GM12892 (cell line): ENCODE measurements around the gene ZNF575.
"Not testable (repeated sequence)": the region's sequence is repeated elsewhere in the genome, so short reads cannot be mapped to it uniquely, and the experiment has no call there.

Experiments
- DNase-seq: peaks from one replicate; pipeline ENCODE4 v3.0.0; 2011; ENCODE audit not compliant: insufficient read length
- FAIRE-seq: peaks from 2 replicates; lab custom pipeline; 2011; peaks lifted over from hg19 to GRCh38; lab: Jason Lieb, UNC
- POLR2A ChIP-seq: IDR thresholded peaks from 2 replicates; pipeline ENCODE4 v1.6.1; 2011; ENCODE audit warnings: low read depth, low read length, control low read depth
- POLR2AphosphoS5 ChIP-seq: IDR thresholded peaks from 2 replicates; pipeline ENCODE4 v1.6.1; 2011; ENCODE audit warnings: low read depth, low read length, control low read depth
- TAF1 ChIP-seq: IDR thresholded peaks from 2 replicates; pipeline ENCODE4 v1.6.1; 2011; ENCODE audit warnings: low read depth, mild to moderate bottlenecking, control low read depth, low read length, borderline replicate concordance

The ZNF575 gene

GRCh38 chr19:43511324-43511723 is 21.7 kb upstream of the ZNF575 start:
- no peak for FAIRE-seq

GRCh38 chr19:43512399-43512798 is 20.6 kb upstream of the ZNF575 start:
- not testable (repeated sequence) for DNase-seq, FAIRE-seq

More at GRCh38 chr19:43511324-43511723, 21.7 kb upstream of the ZNF575 start:
- TF ChIP-seq TAF1: no peak
- no peak for TF ChIP-seq POLR2AphosphoS5
- no peak for TF ChIP-seq POLR2A
- DNase-seq: no peak

- DNase-seq: no peak
- TF ChIP-seq POLR2A (no peak), TAF1 (no peak), POLR2AphosphoS5 (no peak)
- no peak for FAIRE-seq
These were observed 14.9 kb upstream of the ZNF575 start for GRCh38 chr19:43518051-43518450.

- DNase-seq (no peak), FAIRE-seq (peak; percentile 86)
These were observed 13.4 kb upstream of the ZNF575 start for GRCh38 chr19:43519436-43520088.

GRCh38 chr19:43522929-43523328 is 10.1 kb upstream of the ZNF575 start:
- TF ChIP-seq POLR2AphosphoS5 (no peak), POLR2A (no peak), TAF1 (no peak)
- DNase-seq: no peak
- no peak for FAIRE-seq

More at GRCh38 chr19:43519436-43520088, 13.4 kb upstream of the ZNF575 start:
- TF ChIP-seq TAF1 (no peak), POLR2A (no peak), POLR2AphosphoS5 (no peak)

- not testable (repeated sequence) for FAIRE-seq
These were observed 9.3 kb upstream of the ZNF575 start for GRCh38 chr19:43523696-43524095.

GRCh38 chr19:43524922-43525835 is 7.8 kb upstream of the ZNF575 start:
- TF ChIP-seq TAF1: no peak
- no peak for TF ChIP-seq POLR2A
- no peak for TF ChIP-seq POLR2AphosphoS5
- FAIRE-seq (peak; percentile 84), DNase-seq (no peak)

More at GRCh38 chr19:43523696-43524095, 9.3 kb upstream of the ZNF575 start:
- not testable (repeated sequence) for DNase-seq

GRCh38 chr19:43525836-43526771 is 6.9 kb upstream of the ZNF575 start:
- no peak for TF ChIP-seq POLR2AphosphoS5
- TF ChIP-seq TAF1: no peak
- TF ChIP-seq POLR2A: no peak
- FAIRE-seq (peak; percentile 5), DNase-seq (no peak)

- DNase-seq (peak; percentile 82), FAIRE-seq (peak; percentile 60)
- TF ChIP-seq POLR2AphosphoS5 (peak; percentile 64), POLR2A (peak; percentile 73; the same call in 1 of the 2 replicates), TAF1 (peak; percentile 69; the same call in 1 of the 2 replicates)
These were observed 5.8 kb upstream of the ZNF575 start, which contains the start of gene ETHE1 for GRCh38 chr19:43526884-43527859. Gene ETHE1, minus strand, starts transcription at chr19:43527201. Its CDS starts 24 bp downstream, at chr19:43527177.

GRCh38 chr19:43527860-43528622 is 4.9 kb upstream of the ZNF575 start:
- FAIRE-seq (no peak), DNase-seq (no peak)
- TF ChIP-seq POLR2AphosphoS5: no peak
- TF ChIP-seq TAF1: no peak
- no peak for TF ChIP-seq POLR2A

- FAIRE-seq: no peak
- DNase-seq: no peak
- TF ChIP-seq POLR2A: no peak
These were observed 422 bp upstream of the ZNF575 start for GRCh38 chr19:43532571-43532961.
